Prostate gland (tissue), 2 donors: ENCODE measurements around the gene SLCO4A1.

Experiments used
- POLR2A ChIP-seq: fragments of 450-650 bp; IDR thresholded peaks from one replicate; pipeline ENCODE4 v1.6.1; 2016; ENCODE audit warnings: antibody characterized with exemption, mild to moderate bottlenecking
- POLR2AphosphoS5 ChIP-seq: sonication (generic); formaldehyde crosslinking; IDR thresholded peaks from one replicate; pipeline ENCODE4 v1.6.1; 2017; ENCODE audit warnings: antibody characterized with exemption
- TF ChIP-seq, protein P1 (sequence below), 4 experiments: fragments of 200-600 bp in 2 of 4; fragments of 450-650 bp in 2 of 4; sonication (generic) in 2 of 4; IDR thresholded peaks; 1 replicate in 3 of 4; 2 replicates in 1 of 4; pipeline ENCODE4 v1.5.1; 2016 to 2019; ENCODE audit warnings: antibody characterized with exemption in 4 of 4, mild to moderate bottlenecking in 2 of 4, moderate library complexity in 2 of 4

DNA sequence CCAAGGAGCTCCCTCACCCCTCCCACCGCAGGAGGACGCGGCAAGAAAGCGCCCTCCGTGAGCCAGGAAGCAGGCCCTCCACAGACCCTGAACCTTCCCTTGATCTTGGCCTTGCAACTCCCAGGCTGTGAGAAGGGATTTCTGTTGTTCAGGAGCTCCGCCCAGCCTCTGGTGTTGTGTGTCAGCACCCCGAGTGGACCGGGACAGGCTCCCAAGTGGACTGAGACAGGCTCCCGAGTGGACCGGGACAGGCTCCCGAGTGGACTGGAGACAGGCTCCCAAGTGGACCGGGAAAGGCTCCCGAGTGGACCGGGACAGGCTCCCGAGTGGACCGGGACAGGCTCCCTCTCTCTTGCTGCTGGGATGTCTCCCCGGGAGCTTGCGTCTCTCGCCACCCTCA, 57.0 kb downstream of the SLCO4A1 start:
- TF ChIP-seq, protein P1, sequence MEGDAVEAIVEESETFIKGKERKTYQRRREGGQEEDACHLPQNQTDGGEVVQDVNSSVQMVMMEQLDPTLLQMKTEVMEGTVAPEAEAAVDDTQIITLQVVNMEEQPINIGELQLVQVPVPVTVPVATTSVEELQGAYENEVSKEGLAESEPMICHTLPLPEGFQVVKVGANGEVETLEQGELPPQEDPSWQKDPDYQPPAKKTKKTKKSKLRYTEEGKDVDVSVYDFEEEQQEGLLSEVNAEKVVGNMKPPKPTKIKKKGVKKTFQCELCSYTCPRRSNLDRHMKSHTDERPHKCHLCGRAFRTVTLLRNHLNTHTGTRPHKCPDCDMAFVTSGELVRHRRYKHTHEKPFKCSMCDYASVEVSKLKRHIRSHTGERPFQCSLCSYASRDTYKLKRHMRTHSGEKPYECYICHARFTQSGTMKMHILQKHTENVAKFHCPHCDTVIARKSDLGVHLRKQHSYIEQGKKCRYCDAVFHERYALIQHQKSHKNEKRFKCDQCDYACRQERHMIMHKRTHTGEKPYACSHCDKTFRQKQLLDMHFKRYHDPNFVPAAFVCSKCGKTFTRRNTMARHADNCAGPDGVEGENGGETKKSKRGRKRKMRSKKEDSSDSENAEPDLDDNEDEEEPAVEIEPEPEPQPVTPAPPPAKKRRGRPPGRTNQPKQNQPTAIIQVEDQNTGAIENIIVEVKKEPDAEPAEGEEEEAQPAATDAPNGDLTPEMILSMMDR (IDR thresholded peaks at IDR 0.05) = no peak
- no peak for TF ChIP-seq POLR2A
- no peak for TF ChIP-seq POLR2AphosphoS5
